Liver (tissue), 3 donors: ENCODE results near the gene CLEC10A.

Experiments used
- ATF3 ChIP-seq: IDR thresholded peaks from 2 replicates; pipeline ENCODE4 v1.6.1; 2016; ENCODE audit warnings: antibody characterized with exemption
- CTCF ChIP-seq: fragments of 150-350 bp; IDR thresholded peaks from 2 replicates; pipeline ENCODE4 v1.5.1; 2017; ENCODE audit warnings: improper control_type of control experiment, low read depth, low read length; ENCODE audit not compliant: missing input control
- JUND ChIP-seq, 2 donors: IDR thresholded peaks; 2 replicates each; pipeline ENCODE4 v1.6.1; 2016; ENCODE audit warnings: antibody characterized with exemption in 2 of 2
- RAD21 ChIP-seq, 2 donors: IDR thresholded peaks; 2 replicates each; pipeline ENCODE4 v1.6.1; 2016; ENCODE audit warnings: antibody characterized with exemption in 2 of 2, mild to moderate bottlenecking in 2 of 2
- REST ChIP-seq: IDR thresholded peaks from 2 replicates; pipeline ENCODE4 v1.6.1; 2016; ENCODE audit warnings: antibody characterized with exemption, mild to moderate bottlenecking
- TAF1 ChIP-seq: conservative IDR thresholded peaks from 2 replicates; pipeline ENCODE4 v1.6.1; 2016; ENCODE audit warnings: antibody characterized with exemption, mild to moderate bottlenecking
- YY1 ChIP-seq: IDR thresholded peaks from 2 replicates; pipeline ENCODE4 v1.6.1; 2016; ENCODE audit warnings: antibody characterized with exemption, mild to moderate bottlenecking
- ZBTB33 ChIP-seq: IDR thresholded peaks from 2 replicates; pipeline ENCODE4 v1.6.1; 2016; ENCODE audit warnings: antibody characterized with exemption
- TF ChIP-seq, protein P1 (sequence below): IDR thresholded peaks from 2 replicates; pipeline ENCODE4 v1.6.1; 2016; ENCODE audit warnings: antibody characterized with exemption
- donor health status: healthy.
- donor health status: healthy.

DNA sequence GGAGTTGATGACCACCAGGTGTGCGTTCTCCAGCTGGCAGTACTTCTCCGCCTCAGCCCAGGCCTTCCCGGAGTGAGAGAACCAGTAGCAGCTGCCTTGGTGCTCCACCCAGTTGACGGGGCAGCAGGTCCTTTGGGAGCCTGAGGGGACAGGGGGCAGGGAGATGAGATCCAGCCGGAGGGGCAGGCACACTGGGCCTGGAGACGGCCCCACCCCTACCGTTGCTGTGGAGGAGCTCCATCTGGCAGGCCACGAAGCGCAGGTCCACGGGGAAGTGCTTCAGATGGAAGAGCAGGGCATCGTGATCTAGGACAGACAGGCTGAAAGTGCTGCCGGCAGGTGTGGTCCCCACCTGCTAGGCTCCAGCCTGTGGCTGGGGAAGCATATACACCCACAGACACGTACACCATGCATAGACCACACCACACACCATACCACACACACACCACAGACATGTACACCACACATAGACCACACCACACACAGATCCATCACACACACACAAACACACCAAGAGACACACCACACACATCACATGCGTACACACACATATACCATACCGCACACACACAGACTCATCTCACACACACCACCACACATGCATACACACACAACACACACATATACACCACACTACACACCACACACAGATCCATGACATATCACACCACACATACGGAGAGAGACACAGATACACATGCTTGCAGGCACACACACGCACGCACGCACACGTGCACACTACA is 27.1 kb upstream of the CLEC10A start:
- TF ChIP-seq CTCF (no peak), RAD21 (IDR thresholded peaks at IDR 0.05) (no peak), ATF3 (no peak), ZBTB33 (no peak), JUND (IDR thresholded peaks at IDR 0.05) (no peak), REST (no peak), TAF1 (no peak), YY1 (no peak)
- TF ChIP-seq, protein P1, sequence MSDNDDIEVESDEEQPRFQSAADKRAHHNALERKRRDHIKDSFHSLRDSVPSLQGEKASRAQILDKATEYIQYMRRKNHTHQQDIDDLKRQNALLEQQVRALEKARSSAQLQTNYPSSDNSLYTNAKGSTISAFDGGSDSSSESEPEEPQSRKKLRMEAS = no peak
